Karpas-422 (cell line): Measurements from ENCODE around the gene RAP1B. TPM values are rescaled to one million over a fixed set of nuclear protein-coding genes. Genes with fewer than 3 reads are reported as not detected.

Experiments used
- DNase-seq: peaks from one replicate; pipeline ENCODE4 v3.0.0-alpha.2; 2015
- H2AFZ ChIP-seq: fragments of 200-600 bp; sonication (generic); 2 replicates; pipeline ENCODE4 v1.6.1; 2014; ENCODE audit warnings: antibody characterized with exemption, low read length, mixed read lengths
- H3K27ac ChIP-seq: fragments of 200-600 bp; sonication (generic); 2 replicates; pipeline ENCODE4 v1.5.1; 2014; ENCODE audit warnings: mild to moderate bottlenecking, low read length, moderate library complexity
- H3K27me3 ChIP-seq: fragments of 200-600 bp; sonication (generic); 2 replicates; pipeline ENCODE4 v1.6.1; 2014; ENCODE audit warnings: low read length, mixed read lengths
- H3K36me3 ChIP-seq: fragments of 200-600 bp; sonication (generic); 2 replicates; pipeline ENCODE4 v1.6.1; 2014; ENCODE audit warnings: low read length, mixed read lengths; ENCODE audit not compliant: insufficient read depth
- H3K4me1 ChIP-seq: fragments of 200-600 bp; sonication (generic); 2 replicates; pipeline ENCODE4 v1.6.1; 2014; ENCODE audit warnings: mild to moderate bottlenecking, low read length, mixed read lengths
- H3K4me2 ChIP-seq: fragments of 200-600 bp; sonication (generic); 2 replicates; pipeline ENCODE4 v1.6.1; 2014; ENCODE audit warnings: low read length, low read depth, mild to moderate bottlenecking; ENCODE audit not compliant: poor library complexity, severe bottlenecking
- H3K4me3 ChIP-seq: fragments of 200-600 bp; sonication (generic); 2 replicates; pipeline ENCODE4 v1.5.1; 2014; ENCODE audit warnings: mild to moderate bottlenecking, antibody characterized with exemption, low read length, mixed read lengths
- H3K79me2 ChIP-seq: fragments of 200-600 bp; sonication (generic); 2 replicates; pipeline ENCODE4 v1.6.1; 2014; ENCODE audit warnings: mild to moderate bottlenecking, low read length, mixed read lengths
- H3K9ac ChIP-seq: fragments of 200-600 bp; sonication (generic); 2 replicates; pipeline ENCODE4 v1.6.0; 2014; ENCODE audit warnings: low read length
- H3K9me2 ChIP-seq: fragments of 200-600 bp; sonication (generic), shearing (Covaris generic); replicated peaks from 2 replicates; pipeline ENCODE4 v1.6.0; 2014; ENCODE audit warnings: mild to moderate bottlenecking, low read length, moderate library complexity; ENCODE audit not compliant: insufficient read depth
- H3K9me3 ChIP-seq: fragments of 300-700, 200-600 bp; sonication (generic); 2 replicates; pipeline ENCODE4 v1.6.1; 2014; ENCODE audit warnings: low read length, mixed read lengths
- H4K20me1 ChIP-seq: fragments of 200-600 bp; sonication (generic); 2 replicates; pipeline ENCODE4 v1.6.1; 2014; ENCODE audit warnings: mild to moderate bottlenecking, antibody characterized with exemption, low read length, low read depth; ENCODE audit not compliant: insufficient read depth
- total RNA-seq: library from RNA; depleted of rRNA; stranded (reverse); fragments of >200 nt; shearing (Covaris generic); gene quantifications from 2 replicates; pipeline ENCODE4 v1.2.3, GENCODE V29; 2014; ENCODE audit warnings: low replicate concordance

The RAP1B gene
- total RNA-seq, 1 experiment from 2014 or later, result 153 TPM

GRCh38 chr12:68612697-68613096 lies 2.0 kb downstream of the RAP1B start:
- no peaks in the 10 kb centered on the region for H3K9me3 ChIP-seq
- H3K4me3 ChIP-seq, result peak overlapping the region; percentile 96
- H3K27me3 ChIP-seq, result no peaks in the 10 kb centered on the region
- H3K9me2 ChIP-seq, result no peaks in the 10 kb centered on the region
- no peak overlapping the region for H2AFZ ChIP-seq
- peak; percentile 40 for DNase-seq
- peaks cover 5% of the 10 kb centered on the region; the same call in 1 of the 2 replicates for H3K36me3 ChIP-seq
- H3K4me2 ChIP-seq, result peak overlapping the region; percentile 93
- H3K79me2 ChIP-seq, result peaks cover 65% of the 10 kb centered on the region
- peak overlapping the region; percentile 78 for H3K27ac ChIP-seq
- peak overlapping the region; percentile 95 for H3K9ac ChIP-seq
- peaks cover 32% of the 10 kb centered on the region for H4K20me1 ChIP-seq
- peaks cover 52% of the 10 kb centered on the region for H3K4me1 ChIP-seq

- peaks cover 55% of the 10 kb centered on the region for H3K4me1 ChIP-seq
- H3K4me3 ChIP-seq, result peak overlapping the region; percentile 96
- peak; percentile 40 for DNase-seq
- H3K27ac ChIP-seq, result peak overlapping the region; percentile 78
- H3K9ac ChIP-seq, result peak overlapping the region; percentile 95
- H3K36me3 ChIP-seq, result peaks cover 5% of the 10 kb centered on the region; the same call in 1 of the 2 replicates
- peaks cover 32% of the 10 kb centered on the region for H4K20me1 ChIP-seq
- H2AFZ ChIP-seq, result no peak overlapping the region
- H3K79me2 ChIP-seq, result peaks cover 72% of the 10 kb centered on the region
- H3K9me3 ChIP-seq, result no peaks in the 10 kb centered on the region
- peak overlapping the region; percentile 93 for H3K4me2 ChIP-seq
- no peaks in the 10 kb centered on the region for H3K9me2 ChIP-seq
- no peaks in the 10 kb centered on the region for H3K27me3 ChIP-seq
Measured at GRCh38 chr12:68613209-68613904, 2.7 kb downstream of the RAP1B start.

GRCh38 chr12:68614105-68614679 lies 3.5 kb downstream of the RAP1B start:
- Histone ChIP-seq H3K9ac (no peak overlapping the region), H3K9me2 (no peaks in the 10 kb centered on the region), H3K9me3 (no peaks in the 10 kb centered on the region), H3K4me3 (peak overlapping the region; percentile 96; the same call in 1 of the 2 replicates), H3K4me2 (peak overlapping the region; percentile 93), H3K4me1 (peaks cover 63% of the 10 kb centered on the region), H3K27ac (peak overlapping the region; percentile 22; the same call in 1 of the 2 replicates), H3K27me3 (no peaks in the 10 kb centered on the region), H3K79me2 (peaks cover 80% of the 10 kb centered on the region), H3K36me3 (peaks cover 5% of the 10 kb centered on the region; the same call in 1 of the 2 replicates), H4K20me1 (peaks cover 32% of the 10 kb centered on the region), H2AFZ (no peak overlapping the region)
- DNase-seq, result peak; percentile 41

- peaks cover 32% of the 10 kb centered on the region for H4K20me1 ChIP-seq
- H3K9me3 ChIP-seq, result no peaks in the 10 kb centered on the region
- no peak overlapping the region for H2AFZ ChIP-seq
- H3K27ac ChIP-seq, result no peak overlapping the region
- no peaks in the 10 kb centered on the region for H3K27me3 ChIP-seq
- H3K4me3 ChIP-seq, result no peak overlapping the region
- H3K4me2 ChIP-seq, result peak overlapping the region; percentile 93
- H3K4me1 ChIP-seq, result peaks cover 65% of the 10 kb centered on the region
- no peaks in the 10 kb centered on the region for H3K9me2 ChIP-seq
- H3K9ac ChIP-seq, result no peak overlapping the region
- DNase-seq, result peak; percentile 35
- H3K36me3 ChIP-seq, result peaks cover 5% of the 10 kb centered on the region; the same call in 1 of the 2 replicates
- peaks cover 86% of the 10 kb centered on the region for H3K79me2 ChIP-seq
Measured at GRCh38 chr12:68614769-68615168, 4.1 kb downstream of the RAP1B start.

GRCh38 chr12:68617160-68617926 lies 6.6 kb downstream of the RAP1B start:
- H2AFZ ChIP-seq, result no peak overlapping the region
- H3K36me3 ChIP-seq, result peaks cover 5% of the 10 kb centered on the region; the same call in 1 of the 2 replicates
- peak; percentile 23 for DNase-seq
- H3K4me3 ChIP-seq, result no peak overlapping the region
- H3K9ac ChIP-seq, result no peak overlapping the region
- no peaks in the 10 kb centered on the region for H3K9me2 ChIP-seq
- no peaks in the 10 kb centered on the region for H3K9me3 ChIP-seq
- peaks cover 79% of the 10 kb centered on the region for H3K4me1 ChIP-seq
- no peak overlapping the region for H3K4me2 ChIP-seq
- no peak overlapping the region for H3K27ac ChIP-seq
- H3K79me2 ChIP-seq, result peaks cover 100% of the 10 kb centered on the region
- H4K20me1 ChIP-seq, result peaks cover 38% of the 10 kb centered on the region
- no peaks in the 10 kb centered on the region for H3K27me3 ChIP-seq

- Histone ChIP-seq H3K9me2 (no peaks in the 10 kb centered on the region), H3K4me1 (peaks cover 69% of the 10 kb centered on the region), H3K79me2 (peaks cover 100% of the 10 kb centered on the region), H3K27ac (no peak overlapping the region), H3K9ac (no peak overlapping the region), H3K4me3 (no peak overlapping the region), H3K9me3 (no peaks in the 10 kb centered on the region), H2AFZ (no peak overlapping the region), H3K27me3 (no peaks in the 10 kb centered on the region), H3K36me3 (peaks cover 7% of the 10 kb centered on the region), H3K4me2 (peak overlapping the region; percentile 31), H4K20me1 (peaks cover 24% of the 10 kb centered on the region; the same call in 1 of the 2 replicates)
- no peak for DNase-seq
Measured at GRCh38 chr12:68619541-68619940, 8.8 kb downstream of the RAP1B start.

GRCh38 chr12:68620519-68621471 lies 10.1 kb downstream of the RAP1B start:
- peaks cover 19% of the 10 kb centered on the region for H3K36me3 ChIP-seq
- no peaks in the 10 kb centered on the region for H3K9me3 ChIP-seq
- H3K27ac ChIP-seq, result peak overlapping the region; percentile 85
- peaks cover 100% of the 10 kb centered on the region for H3K79me2 ChIP-seq
- H3K9ac ChIP-seq, result peak overlapping the region; percentile 41; the same call in 1 of the 2 replicates
- peak overlapping the region; percentile 62 for H3K4me2 ChIP-seq
- no peaks in the 10 kb centered on the region for H3K9me2 ChIP-seq
- DNase-seq, result no peak
- H4K20me1 ChIP-seq, result peaks cover 26% of the 10 kb centered on the region; the same call in 1 of the 2 replicates
- H2AFZ ChIP-seq, result no peak overlapping the region
- no peaks in the 10 kb centered on the region for H3K27me3 ChIP-seq
- peaks cover 64% of the 10 kb centered on the region for H3K4me1 ChIP-seq
- peak overlapping the region; percentile 41; the same call in 1 of the 2 replicates for H3K4me3 ChIP-seq
